ENCODE results near the gene TFAP2A.

Gene TFAP2A

GRCh38 chr6:10398446-10399218 lies 16.2 kb downstream of the TFAP2A start:
- DNase-seq: no peak

DNA sequence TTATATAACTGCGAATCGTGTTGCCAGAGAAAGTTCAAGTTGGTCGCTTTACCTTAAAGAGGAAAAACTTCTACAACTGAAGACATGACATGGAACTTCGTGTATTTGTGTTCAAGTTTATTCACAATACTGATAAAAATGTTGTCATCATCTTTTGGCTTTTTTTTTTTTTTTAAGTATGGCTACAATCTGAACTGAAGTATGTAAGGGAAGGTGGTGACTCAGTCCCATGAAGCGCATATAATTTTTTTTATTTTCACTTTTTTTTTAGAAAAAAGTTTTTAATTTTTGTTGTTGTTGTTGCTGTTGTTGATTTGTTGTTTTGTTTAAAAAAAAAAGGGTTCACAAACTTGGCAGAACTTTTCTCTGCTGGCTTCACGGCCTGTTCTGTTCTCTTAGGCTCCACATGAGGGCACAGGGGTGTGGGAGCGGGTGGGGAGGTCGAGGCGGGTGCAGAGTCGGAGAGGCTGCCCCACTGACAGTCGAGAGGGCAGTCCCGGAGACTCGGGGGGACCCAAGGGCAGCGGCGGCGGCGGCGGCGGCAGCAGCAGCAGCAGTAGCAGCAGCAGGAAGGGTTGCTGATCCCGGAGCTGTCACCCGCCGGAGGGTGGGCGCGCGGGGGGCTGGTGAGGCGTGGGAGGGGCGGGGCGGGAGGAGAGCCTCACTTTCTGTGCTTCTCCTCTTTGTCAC lies 17.0 kb downstream of the TFAP2A start:
- DNase-seq: no peak

GRCh38 chr6:10396785-10397184 lies 18.1 kb downstream of the TFAP2A start:
- no peak for DNase-seq

GRCh38 chr6:10395704-10396546 lies 18.9 kb downstream of the TFAP2A start:
- no peak for DNase-seq

DNA sequence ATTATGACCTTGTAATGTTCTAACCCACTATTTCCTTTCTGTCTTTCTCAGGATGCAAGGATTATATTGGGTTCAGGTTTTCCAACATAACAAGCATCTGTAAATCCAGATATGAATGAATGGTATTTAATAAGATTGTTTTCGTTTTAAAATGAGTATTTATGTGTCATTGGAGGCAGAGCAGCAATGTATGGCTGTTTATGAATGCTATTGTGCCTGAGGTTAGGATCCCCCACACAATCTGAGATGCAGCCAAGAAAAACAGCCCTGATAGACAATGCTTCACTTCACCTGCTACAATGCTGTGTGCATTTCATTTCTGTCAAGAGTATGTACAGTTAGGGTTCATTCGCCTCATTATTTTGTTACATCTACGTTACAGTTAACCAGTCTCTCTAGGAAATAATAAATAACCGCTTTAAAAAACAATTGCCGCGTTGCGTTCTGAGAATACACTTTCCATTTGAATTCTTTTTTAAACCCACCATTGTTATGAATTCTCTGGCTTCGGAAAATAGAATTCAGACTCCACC lies 19.6 kb downstream of the TFAP2A start:
- DNase-seq: no peak

GRCh38 chr6:10393544-10394225 lies 21.2 kb downstream of the TFAP2A start:
- no peak for DNase-seq

GRCh38 chr6:10391799-10392198 lies 23.1 kb downstream of the TFAP2A start:
- no peak for DNase-seq

DNA sequence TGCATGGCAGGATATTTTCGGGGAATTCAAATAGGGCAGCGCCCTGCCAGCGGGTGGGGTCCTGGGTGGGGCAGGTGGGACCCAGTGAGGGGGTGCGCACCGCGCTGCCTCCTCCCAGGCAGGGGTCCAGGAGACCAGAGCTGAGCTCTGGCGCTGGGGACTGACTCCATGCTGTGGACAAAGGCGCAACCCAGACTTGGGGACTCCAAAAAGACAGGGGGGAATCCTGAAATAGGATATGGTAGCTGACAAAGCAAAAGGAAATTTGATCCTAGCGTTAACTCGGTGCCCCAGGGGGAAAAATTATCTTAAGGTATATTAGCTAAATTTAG lies 23.6 kb downstream of the TFAP2A start:
- no peak for DNase-seq

DNA sequence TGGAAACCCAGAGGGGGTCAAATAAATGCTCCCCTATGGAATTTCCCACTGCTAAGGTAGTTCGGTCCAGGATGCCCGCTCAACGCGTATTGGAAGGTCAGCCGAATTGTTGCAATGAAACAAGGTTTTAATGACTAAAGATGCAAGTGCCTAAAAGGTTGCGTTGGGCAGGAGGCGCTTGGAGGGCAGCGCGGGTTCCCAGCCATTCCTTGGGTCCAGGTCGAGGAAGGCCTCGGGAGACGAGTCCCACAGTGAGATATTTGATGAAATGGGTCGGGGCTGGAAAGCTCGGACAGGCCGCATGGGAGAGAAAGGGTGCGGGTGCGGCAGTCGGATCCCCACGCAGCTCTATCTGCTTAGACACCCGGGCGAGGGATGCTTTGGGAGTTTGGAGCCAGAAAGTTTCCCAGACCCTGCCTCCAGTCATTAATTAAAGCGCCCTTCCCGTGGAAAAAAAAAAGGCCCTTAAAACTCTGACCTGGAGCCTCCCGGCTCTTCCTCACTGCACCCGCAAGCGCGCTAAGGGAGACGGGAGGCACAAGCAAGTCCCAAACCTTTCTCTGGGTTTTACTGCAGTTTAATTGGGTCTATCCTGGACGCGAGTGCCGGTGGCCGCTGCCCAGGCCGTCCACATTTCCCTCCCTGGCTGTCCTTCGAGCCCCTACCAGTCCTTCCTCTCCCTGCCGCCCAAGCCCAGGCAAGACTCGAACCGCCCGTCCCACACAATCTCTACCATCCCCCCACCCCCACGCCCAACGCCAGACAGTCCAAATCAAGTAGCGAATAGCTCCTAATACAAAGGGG lies 24.2 kb downstream of the TFAP2A start:
- DNase-seq: no peak

- DNase-seq: no peak
Observed at GRCh38 chr6:10389739-10390494, 25.0 kb downstream of the TFAP2A start.

DNA sequence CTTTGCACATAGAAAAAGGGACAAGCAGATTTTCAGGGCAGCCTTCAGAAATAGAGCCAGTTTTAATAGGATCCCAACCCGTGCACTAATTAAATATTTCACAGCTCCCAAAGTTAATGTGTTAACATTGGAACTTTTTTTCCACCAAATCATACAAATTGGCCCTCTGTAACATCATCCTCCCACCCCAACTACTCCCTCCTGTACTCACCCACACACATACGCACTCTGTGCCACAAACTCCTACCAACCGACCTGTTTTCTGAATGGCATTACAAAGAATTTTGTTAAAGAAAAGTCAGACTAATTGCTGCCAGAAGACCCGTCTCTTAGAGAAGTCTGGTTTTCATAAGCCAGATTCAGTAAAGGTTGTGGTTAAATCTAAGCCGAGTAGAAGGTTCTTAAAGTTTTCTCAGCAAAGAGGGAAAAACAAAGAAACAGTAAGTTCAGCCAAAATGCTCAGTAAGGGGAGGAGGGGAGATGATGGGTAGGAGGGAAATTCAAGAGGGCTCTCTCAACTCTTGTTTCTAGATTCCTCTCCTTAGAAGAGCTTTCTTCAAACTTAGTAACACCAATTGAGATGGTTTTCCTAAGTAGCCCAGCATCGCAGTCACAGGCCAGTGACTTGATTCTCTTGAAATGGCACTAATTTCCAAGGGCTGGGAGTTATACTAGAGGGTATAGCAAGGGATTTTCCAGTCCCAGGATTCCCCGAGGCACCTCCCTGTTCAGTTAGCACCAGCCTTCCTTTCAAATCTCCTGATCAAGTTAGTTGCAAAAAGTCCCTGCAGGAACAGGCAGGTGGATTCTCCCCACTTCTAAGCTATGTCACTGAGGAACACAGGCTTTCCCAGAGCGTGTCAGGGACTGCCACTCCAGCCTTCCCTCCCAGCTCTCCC lies 27.9 kb downstream of the TFAP2A start:
- DNase-seq: no peak

DNA sequence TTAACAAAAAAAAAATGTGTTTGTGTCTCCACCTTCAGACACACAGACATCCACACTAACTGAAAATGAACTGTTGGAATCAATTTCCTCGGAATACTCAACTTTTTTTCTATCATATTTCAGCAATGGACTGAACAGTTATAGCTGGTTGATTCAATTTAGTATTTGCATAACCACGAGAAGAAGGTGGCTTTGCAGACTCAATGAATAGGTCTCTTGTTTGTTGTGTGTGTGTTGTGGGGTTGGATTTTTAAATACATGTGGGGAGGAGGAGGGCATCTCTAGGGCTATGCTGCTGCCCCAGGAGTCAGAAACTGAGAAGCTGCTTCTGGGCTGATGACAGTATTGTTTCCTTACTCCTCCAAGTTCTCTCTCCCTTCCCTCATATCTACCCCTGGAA lies 28.7 kb downstream of the TFAP2A start:
- no peak for DNase-seq

GRCh38 chr6:10385524-10386132 lies 29.2 kb downstream of the TFAP2A start:
- no peak for DNase-seq

DNA sequence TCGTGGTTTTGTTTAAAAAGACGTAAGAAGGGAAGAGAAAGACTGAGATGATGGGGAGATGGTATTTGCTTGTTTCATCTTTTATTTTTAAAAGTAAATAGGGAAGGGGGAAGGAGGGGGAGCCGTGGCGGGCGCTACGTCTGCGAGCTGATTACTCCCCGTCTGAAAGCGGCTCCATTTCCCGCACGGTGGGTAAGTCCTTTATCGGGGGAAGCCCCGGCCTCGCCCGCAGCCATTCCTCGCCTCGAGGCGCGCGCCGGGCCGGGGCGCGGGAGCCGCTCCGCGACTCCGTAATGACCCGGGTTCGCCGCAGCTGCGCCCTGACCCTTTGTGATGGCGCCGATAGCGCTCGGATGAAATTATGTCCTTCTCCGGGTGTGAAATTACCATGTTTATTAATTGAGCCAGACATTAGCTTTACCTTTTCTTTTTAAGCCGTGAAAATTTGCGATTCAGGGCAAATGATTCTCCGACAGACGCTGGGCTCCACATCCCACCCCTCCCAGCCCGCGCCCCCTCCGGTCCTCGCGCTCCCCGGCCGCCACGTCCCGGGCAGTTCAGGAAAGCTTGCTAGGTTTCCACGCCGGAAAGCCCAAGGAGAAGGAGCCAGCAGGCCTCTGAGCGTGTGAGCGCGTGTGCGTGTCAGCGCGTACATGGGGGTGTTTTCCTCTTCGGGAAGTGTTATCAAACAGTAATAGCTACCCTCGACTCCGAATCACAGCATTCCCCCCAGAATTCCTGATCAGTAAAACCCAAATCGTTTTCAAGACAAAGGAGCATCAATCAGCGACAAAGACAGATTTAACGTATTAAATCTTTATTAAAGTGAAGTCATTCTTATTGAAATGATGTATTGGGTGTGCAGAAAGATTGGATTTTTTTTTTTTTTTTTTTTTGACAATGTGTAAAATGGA lies 30.0 kb downstream of the TFAP2A start:
- no peak for DNase-seq

GRCh38 chr6:10384091-10384609 lies 30.7 kb downstream of the TFAP2A start:
- DNase-seq: no peak

DNA sequence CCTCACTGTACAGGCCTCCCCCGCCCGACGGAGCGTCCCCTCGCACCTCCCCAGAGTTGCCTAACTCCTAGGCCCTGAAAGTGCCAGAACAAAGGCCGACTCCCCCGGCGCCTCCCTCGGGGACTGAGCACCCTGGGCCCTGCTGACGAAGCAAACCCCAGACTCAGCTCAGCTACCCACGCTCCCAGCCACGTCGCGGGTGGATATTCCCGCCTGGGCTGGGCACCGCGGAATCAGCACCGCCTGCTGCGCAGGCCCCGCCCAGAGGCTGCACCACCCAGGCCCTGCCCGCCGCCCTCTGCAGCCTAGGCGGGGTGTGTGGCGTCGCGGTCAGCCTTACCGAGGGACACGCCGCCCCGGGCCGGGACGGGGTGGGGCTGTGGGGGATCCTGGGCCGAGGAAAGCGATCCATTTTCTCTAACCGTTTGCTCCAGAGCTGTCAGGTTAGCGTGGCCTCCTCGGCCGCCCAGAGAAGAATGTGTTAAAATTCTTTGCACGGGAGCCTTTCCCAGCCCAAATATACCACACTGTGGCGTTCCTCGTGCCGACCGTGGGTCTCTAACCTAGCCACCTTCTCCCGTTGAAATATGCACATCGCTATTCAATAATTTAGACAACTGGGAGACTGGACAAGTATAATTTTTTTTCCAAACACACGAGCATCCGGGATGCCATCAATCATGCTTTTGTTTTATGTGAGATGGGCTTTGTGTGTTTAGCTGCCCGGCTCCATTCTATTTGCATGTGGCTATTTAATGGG lies 31.4 kb downstream of the TFAP2A start:
- no peak for DNase-seq

- no peak for DNase-seq
Observed at GRCh38 chr6:10382728-10383330, 32.0 kb downstream of the TFAP2A start.

Measured in effector CD8-positive, alpha-beta T cell (primary cell).